ENCODE data around the gene CBFB.

CBFB gene

GRCh38 chr16:67068212-67068753, 39.3 kb downstream of the CBFB start:
- H3K9me3 Mint-ChIP-seq = no peaks in the 10 kb centered on the region
- H3K4me1 Mint-ChIP-seq = peaks cover 5% of the 10 kb centered on the region
- H3K36me3 Mint-ChIP-seq (ENCODE audit: insufficient read depth) = peaks cover 34% of the 10 kb centered on the region
- ATAC-seq (replicated peaks; ENCODE audit: extremely low read depth, poor library complexity, severe bottlenecking) (no peak), DNase-seq (ENCODE audit: low spot score in 2 of 2) (no peak)
- H3K4me3 Mint-ChIP-seq = no peak overlapping the region
- no peak overlapping the region for H3K27ac Mint-ChIP-seq (ENCODE audit: low read depth)
- no peaks in the 10 kb centered on the region for H3K27me3 Mint-ChIP-seq

GRCh38 chr16:67071476-67072048, 42.6 kb downstream of the CBFB start:
- no peak overlapping the region for H3K27ac Mint-ChIP-seq (ENCODE audit: low read depth)
- ATAC-seq (replicated peaks; ENCODE audit: extremely low read depth, poor library complexity, severe bottlenecking) = no peak
- no peaks in the 10 kb centered on the region for H3K27me3 Mint-ChIP-seq
- H3K9me3 Mint-ChIP-seq = no peaks in the 10 kb centered on the region
- H3K4me1 Mint-ChIP-seq = peaks cover 5% of the 10 kb centered on the region
- H3K4me3 Mint-ChIP-seq = no peak overlapping the region
- H3K36me3 Mint-ChIP-seq (ENCODE audit: insufficient read depth) = peaks cover 43% of the 10 kb centered on the region
- no peak for DNase-seq (ENCODE audit: low spot score in 2 of 2)

DNA sequence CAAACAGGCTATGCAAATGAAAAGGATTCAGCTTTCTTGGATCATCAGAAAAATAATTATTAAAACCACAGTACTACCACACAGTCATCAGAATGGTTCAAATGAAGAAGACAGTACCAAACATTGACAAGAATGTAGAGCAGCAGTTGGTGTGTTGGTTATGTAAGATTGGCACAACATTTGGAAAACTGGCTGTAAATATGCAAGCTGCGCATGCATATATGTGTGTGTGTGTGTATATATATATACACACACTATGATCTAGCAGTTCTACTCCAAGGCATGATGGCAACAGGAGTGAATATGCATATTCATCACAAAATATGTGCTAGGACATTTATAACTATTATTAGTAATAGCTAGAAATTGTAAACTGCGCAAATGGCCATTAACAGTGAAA, 46.4 kb downstream of the CBFB start:
- peaks cover 9% of the 10 kb centered on the region for H3K4me1 Mint-ChIP-seq
- no peak for ATAC-seq (replicated peaks; ENCODE audit: extremely low read depth, poor library complexity, severe bottlenecking)
- no peak overlapping the region for H3K4me3 Mint-ChIP-seq
- no peak for DNase-seq (ENCODE audit: low spot score in 2 of 2)
- H3K36me3 Mint-ChIP-seq (ENCODE audit: insufficient read depth) = peaks cover 29% of the 10 kb centered on the region
- no peak overlapping the region for H3K27ac Mint-ChIP-seq (ENCODE audit: low read depth)
- H3K27me3 Mint-ChIP-seq = no peaks in the 10 kb centered on the region
- no peaks in the 10 kb centered on the region for H3K9me3 Mint-ChIP-seq

- peaks cover 22% of the 10 kb centered on the region for H3K36me3 Mint-ChIP-seq (ENCODE audit: insufficient read depth)
- no peaks in the 10 kb centered on the region for H3K9me3 Mint-ChIP-seq
- no peaks in the 10 kb centered on the region for H3K27me3 Mint-ChIP-seq
- DNase-seq (ENCODE audit: low spot score in 2 of 2) (no peak), ATAC-seq (replicated peaks; ENCODE audit: extremely low read depth, poor library complexity, severe bottlenecking) (no peak)
- peaks cover 5% of the 10 kb centered on the region for H3K4me1 Mint-ChIP-seq
- no peak overlapping the region for H3K27ac Mint-ChIP-seq (ENCODE audit: low read depth)
- no peak overlapping the region for H3K4me3 Mint-ChIP-seq
Observed at GRCh38 chr16:67077871-67078270, 48.9 kb downstream of the CBFB start.

DNA sequence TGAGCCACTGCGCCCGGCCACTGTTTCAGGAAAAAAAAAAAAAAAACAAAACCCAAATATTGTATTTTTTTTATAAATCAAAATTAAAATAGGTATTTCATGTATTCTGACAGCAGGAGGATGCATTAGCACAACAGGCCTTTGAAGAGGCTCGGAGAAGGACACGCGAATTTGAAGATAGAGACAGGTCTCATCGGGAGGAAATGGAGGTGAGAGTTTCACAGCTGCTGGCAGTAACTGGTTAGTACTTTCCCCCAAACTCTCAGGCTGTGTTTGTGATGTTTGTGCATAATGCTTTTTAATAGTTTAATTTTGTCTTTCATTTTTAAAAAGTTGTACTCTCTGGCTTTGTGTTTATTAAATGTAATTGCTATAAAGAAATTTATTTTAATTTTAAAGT, 53.2 kb downstream of the CBFB start:
- no peak overlapping the region for H3K4me3 Mint-ChIP-seq
- H3K4me1 Mint-ChIP-seq = peaks cover 10% of the 10 kb centered on the region
- no peaks in the 10 kb centered on the region for H3K9me3 Mint-ChIP-seq
- H3K27me3 Mint-ChIP-seq = no peaks in the 10 kb centered on the region
- DNase-seq (ENCODE audit: low spot score in 2 of 2) (no peak), ATAC-seq (replicated peaks; ENCODE audit: extremely low read depth, poor library complexity, severe bottlenecking) (peak; percentile 81)
- no peak overlapping the region for H3K27ac Mint-ChIP-seq (ENCODE audit: low read depth)
- H3K36me3 Mint-ChIP-seq (ENCODE audit: insufficient read depth) = peaks cover 14% of the 10 kb centered on the region

DNA sequence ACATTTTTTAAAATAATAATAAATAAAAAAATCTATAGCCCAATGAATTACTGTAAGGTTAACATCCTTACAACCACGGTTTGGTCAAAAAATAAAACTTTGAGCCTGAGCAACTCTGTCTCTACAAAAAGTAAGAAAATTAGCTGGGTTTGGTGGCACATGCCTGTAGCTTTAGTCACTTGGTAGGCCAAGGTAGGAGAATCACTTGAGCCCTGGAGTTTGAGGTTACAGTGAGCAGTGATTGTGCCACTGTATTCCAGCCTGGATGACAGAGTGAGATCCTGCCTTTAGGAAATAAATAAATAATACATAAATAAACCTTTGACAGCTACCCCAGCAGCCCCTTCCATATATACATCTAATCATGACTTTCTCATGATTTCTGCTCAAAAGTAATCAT, 53.9 kb downstream of the CBFB start:
- Mint-ChIP-seq H3K27ac (ENCODE audit: low read depth) (no peak overlapping the region), H3K9me3 (no peaks in the 10 kb centered on the region), H3K27me3 (no peaks in the 10 kb centered on the region), H3K4me3 (no peak overlapping the region), H3K36me3 (ENCODE audit: insufficient read depth) (peaks cover 11% of the 10 kb centered on the region), H3K4me1 (peaks cover 10% of the 10 kb centered on the region)
- ATAC-seq (replicated peaks; ENCODE audit: extremely low read depth, poor library complexity, severe bottlenecking) = no peak
- DNase-seq (ENCODE audit: low spot score in 2 of 2) = no peak

DNA sequence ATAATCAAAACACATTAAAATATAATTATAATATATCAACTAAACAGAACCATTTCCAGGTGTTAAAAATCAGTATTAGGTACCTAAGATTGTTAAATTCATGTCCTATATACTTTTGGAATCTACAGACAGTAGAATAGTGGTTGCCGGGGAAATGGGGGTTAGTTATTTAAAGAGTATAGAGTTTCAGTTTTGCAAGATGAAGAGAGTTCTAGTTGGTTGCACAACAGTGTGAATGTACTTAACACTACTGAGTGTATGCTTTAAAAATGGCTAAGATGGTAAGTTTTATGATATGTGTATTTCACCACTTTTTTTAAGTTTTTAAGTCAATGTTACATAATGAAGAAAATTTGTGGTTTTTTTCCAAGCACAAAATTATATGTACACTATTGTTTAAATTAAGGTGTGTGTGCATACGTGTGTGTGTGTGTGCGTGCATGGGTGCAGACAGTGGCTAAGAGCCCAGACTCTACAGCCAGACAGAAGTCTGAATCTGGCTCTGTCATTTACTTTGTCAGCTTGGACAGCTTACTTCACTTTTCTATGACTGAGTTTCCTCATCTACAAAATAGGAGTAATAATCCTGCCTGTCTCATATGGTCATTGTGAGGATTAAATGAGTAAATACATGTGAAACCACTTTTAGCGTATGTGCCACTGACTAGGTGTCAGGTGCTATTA, 55.5 kb downstream of the CBFB start:
- H3K36me3 Mint-ChIP-seq (ENCODE audit: insufficient read depth) = peaks cover 8% of the 10 kb centered on the region
- ATAC-seq (replicated peaks; ENCODE audit: extremely low read depth, poor library complexity, severe bottlenecking) (no peak), DNase-seq (ENCODE audit: low spot score in 2 of 2) (no peak)
- H3K27me3 Mint-ChIP-seq = no peaks in the 10 kb centered on the region
- peaks cover 10% of the 10 kb centered on the region for H3K4me1 Mint-ChIP-seq
- H3K9me3 Mint-ChIP-seq = no peaks in the 10 kb centered on the region
- H3K27ac Mint-ChIP-seq (ENCODE audit: low read depth) = no peak overlapping the region
- H3K4me3 Mint-ChIP-seq = no peak overlapping the region

DNA sequence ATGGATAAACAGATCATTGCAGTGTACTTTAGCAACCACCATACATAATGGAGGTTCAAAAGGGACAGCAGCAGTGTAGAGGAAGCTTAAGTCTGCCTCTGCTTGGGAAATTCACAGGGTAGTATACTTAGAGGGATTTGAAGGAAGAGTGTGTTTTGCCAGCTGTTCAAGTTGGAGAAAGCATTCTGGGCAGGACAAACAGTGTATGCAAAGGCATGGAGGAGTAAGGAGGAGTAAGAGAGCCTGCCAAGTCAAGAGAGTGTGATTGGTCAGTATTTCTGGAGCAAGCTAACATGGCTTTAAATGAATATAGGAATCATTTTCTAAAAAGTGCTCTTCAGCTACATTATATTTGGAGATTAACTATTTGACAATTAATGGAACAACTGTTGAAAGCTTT, 57.9 kb downstream of the CBFB start:
- H3K4me1 Mint-ChIP-seq = peaks cover 6% of the 10 kb centered on the region

DNA sequence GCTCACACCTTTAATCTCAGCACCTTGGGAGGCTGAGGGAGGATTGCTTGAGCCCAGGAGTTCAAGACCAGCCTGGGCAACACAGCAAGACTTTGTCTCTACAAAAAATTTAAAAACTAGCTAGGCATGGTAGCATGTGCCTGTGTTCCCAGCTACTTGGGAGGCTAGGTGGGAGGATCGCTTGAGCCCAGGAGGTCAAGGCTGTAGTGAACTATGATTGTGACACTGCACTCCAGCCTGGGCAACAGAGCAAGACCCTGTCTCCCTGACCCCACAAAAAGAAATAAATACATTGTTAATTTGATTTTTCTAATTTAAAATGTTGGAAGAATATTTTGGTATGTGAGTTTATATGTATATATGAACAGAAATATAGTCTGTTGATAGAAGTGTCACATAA, 58.3 kb downstream of the CBFB start:
- DNase-seq (ENCODE audit: low spot score in 2 of 2) (no peak), ATAC-seq (replicated peaks; ENCODE audit: extremely low read depth, poor library complexity, severe bottlenecking) (no peak)
- H3K9me3 Mint-ChIP-seq = no peaks in the 10 kb centered on the region
- H3K4me1 Mint-ChIP-seq = peaks cover 10% of the 10 kb centered on the region
- no peaks in the 10 kb centered on the region for H3K27me3 Mint-ChIP-seq
- no peak overlapping the region for H3K27ac Mint-ChIP-seq (ENCODE audit: low read depth)
- peaks cover 12% of the 10 kb centered on the region for H3K36me3 Mint-ChIP-seq (ENCODE audit: insufficient read depth)
- no peak overlapping the region for H3K4me3 Mint-ChIP-seq

More for the DNA sequence above, 57.9 kb downstream of the CBFB start:
- Mint-ChIP-seq H3K9me3 (no peaks in the 10 kb centered on the region), H3K4me3 (no peak overlapping the region), H3K27ac (ENCODE audit: low read depth) (no peak overlapping the region), H3K27me3 (no peaks in the 10 kb centered on the region), H3K36me3 (ENCODE audit: insufficient read depth) (peaks cover 10% of the 10 kb centered on the region)
- ATAC-seq (replicated peaks; ENCODE audit: extremely low read depth, poor library complexity, severe bottlenecking) (no peak), DNase-seq (ENCODE audit: low spot score in 2 of 2) (no peak)

DNA sequence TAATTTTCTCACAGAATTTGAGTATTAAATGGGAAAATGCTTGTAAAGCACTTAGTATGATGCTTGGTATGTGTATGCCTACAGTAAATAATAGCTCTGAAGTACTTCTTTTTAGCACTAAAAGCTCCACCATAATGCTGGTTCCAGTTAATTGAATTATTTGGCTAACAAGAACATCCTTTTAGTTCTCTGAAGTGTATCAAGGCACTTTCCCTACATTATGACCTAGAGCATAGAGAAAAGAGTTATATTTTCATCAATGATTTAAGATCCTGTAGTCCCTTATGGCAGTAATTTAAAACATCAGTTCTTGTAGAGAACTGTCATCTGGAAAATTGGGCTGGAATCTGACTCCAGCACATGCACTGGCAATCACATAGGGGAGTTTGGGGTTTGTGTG, 58.9 kb downstream of the CBFB start:
- DNase-seq (ENCODE audit: low spot score in 2 of 2) = no peak
- peaks cover 10% of the 10 kb centered on the region for H3K4me1 Mint-ChIP-seq
- no peak overlapping the region for H3K27ac Mint-ChIP-seq (ENCODE audit: low read depth)
- ATAC-seq (replicated peaks; ENCODE audit: extremely low read depth, poor library complexity, severe bottlenecking) = no peak
- no peak overlapping the region for H3K4me3 Mint-ChIP-seq
- H3K36me3 Mint-ChIP-seq (ENCODE audit: insufficient read depth) = peaks cover 12% of the 10 kb centered on the region
- no peaks in the 10 kb centered on the region for H3K27me3 Mint-ChIP-seq
- H3K9me3 Mint-ChIP-seq = no peaks in the 10 kb centered on the region

GRCh38 chr16:67088551-67088950, 59.6 kb downstream of the CBFB start:
- H3K4me3 Mint-ChIP-seq = no peak overlapping the region
- H3K27me3 Mint-ChIP-seq = no peaks in the 10 kb centered on the region
- H3K27ac Mint-ChIP-seq (ENCODE audit: low read depth) = no peak overlapping the region
- peaks cover 10% of the 10 kb centered on the region for H3K4me1 Mint-ChIP-seq
- no peaks in the 10 kb centered on the region for H3K9me3 Mint-ChIP-seq
- DNase-seq (ENCODE audit: low spot score in 2 of 2) (no peak), ATAC-seq (replicated peaks; ENCODE audit: extremely low read depth, poor library complexity, severe bottlenecking) (no peak)
- peaks cover 12% of the 10 kb centered on the region for H3K36me3 Mint-ChIP-seq (ENCODE audit: insufficient read depth)

- H3K27me3 Mint-ChIP-seq = no peaks in the 10 kb centered on the region
- H3K27ac Mint-ChIP-seq (ENCODE audit: low read depth) = no peak overlapping the region
- ATAC-seq (replicated peaks; ENCODE audit: extremely low read depth, poor library complexity, severe bottlenecking) = no peak
Observed at GRCh38 chr16:67089101-67089500, 60.2 kb downstream of the CBFB start.

DNA sequence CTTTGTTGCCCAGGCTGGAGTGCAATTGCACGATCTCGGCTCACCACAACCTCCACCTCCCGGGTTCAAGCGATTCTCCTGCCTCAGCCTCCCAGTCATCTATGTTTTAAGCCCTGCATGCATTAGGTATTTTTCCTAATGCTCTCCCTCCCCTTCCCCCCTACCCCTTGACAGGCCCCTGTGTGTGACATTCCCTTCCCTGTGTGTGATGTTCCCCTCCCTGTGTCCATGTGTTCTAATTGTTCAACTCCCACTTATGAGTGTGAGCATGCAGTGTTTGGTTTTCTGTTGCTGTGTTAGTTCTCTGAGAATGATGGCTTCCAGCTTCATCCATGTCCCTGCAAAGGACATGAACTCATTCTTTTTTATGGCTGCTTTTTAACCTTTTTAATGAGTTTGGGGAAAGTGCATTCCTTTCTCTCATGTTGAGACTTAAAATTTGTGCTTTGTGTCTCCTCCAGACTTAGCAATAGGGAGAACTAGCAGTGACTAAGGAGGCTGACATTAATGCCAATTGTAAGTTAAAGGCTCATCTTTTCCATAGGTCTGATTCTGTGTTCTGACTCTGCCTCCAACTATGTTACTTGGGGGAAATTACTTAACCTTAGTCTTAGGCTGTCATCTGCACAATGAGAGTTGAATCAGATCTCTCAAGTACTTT, 63.1 kb downstream of the CBFB start:
- Mint-ChIP-seq H3K9me3 (no peaks in the 10 kb centered on the region), H3K4me3 (no peak overlapping the region), H3K4me1 (peaks cover 5% of the 10 kb centered on the region), H3K27ac (ENCODE audit: low read depth) (no peak overlapping the region), H3K36me3 (ENCODE audit: insufficient read depth) (peaks cover 15% of the 10 kb centered on the region), H3K27me3 (no peaks in the 10 kb centered on the region)
- DNase-seq (ENCODE audit: low spot score in 2 of 2) (no peak), ATAC-seq (replicated peaks; ENCODE audit: extremely low read depth, poor library complexity, severe bottlenecking) (no peak)

More at GRCh38 chr16:67089101-67089500, 60.2 kb downstream of the CBFB start:
- H3K4me1 Mint-ChIP-seq = peaks cover 10% of the 10 kb centered on the region
- H3K9me3 Mint-ChIP-seq = no peaks in the 10 kb centered on the region
- H3K4me3 Mint-ChIP-seq = no peak overlapping the region
- no peak for DNase-seq (ENCODE audit: low spot score in 2 of 2)
- peaks cover 12% of the 10 kb centered on the region for H3K36me3 Mint-ChIP-seq (ENCODE audit: insufficient read depth)

Data from central memory CD8-positive, alpha-beta T cell (primary cell).